Caco-2 (cell line): ENCODE data around the gene LRWD1. TPM values are rescaled to one million over a fixed set of nuclear protein-coding genes. Genes with fewer than 3 reads are reported as not detected.
"Not testable (repeated sequence)": the region's sequence is repeated elsewhere in the genome, so short reads cannot be mapped to it uniquely, and the experiment has no call there.

Experiments used
- BruUV-seq: library from RNA; stranded (reverse); fragments of 400-500 nt; replicated peaks from 2 replicates; lab custom pipeline; 2021; lab: Mats Ljungman, UMichigan
- CTCF ChIA-PET: fragments of 300-600 bp; sonication (Branson Sonifier 250); formaldehyde crosslinking; loops from one replicate; lab custom pipeline; 2022; ENCODE audit warnings: antibody characterized with exemption; lab: Charles Lee
- POLR2A ChIA-PET: fragments of 300-600 bp; sonication (Branson Sonifier 250); formaldehyde crosslinking; loops from one replicate; lab custom pipeline; 2022; ENCODE audit warnings: antibody characterized with exemption; lab: Charles Lee
- DNase-seq, 2 experiments: peaks; one replicate each; pipeline versions ENCODE4 v3.0.0 to v3.0.0-alpha.2; 2020 to 2022
- H3K27me3 ChIP-seq: replicated peaks from 2 replicates; pipeline ENCODE4 v1.6.0; 2011; ENCODE audit warnings: low read length; ENCODE audit not compliant: control insufficient read depth, insufficient read depth
- H3K36me3 ChIP-seq: 2 replicates; pipeline ENCODE4 v1.5.1; 2011; ENCODE audit warnings: low read length; ENCODE audit not compliant: control insufficient read depth, insufficient read depth
- H3K4me1 ChIP-seq: fragments of 250-450 bp; sonication (Bioruptor Pico); 2 replicates; pipeline ENCODE4 v1.5.1; 2020; ENCODE audit warnings: mild to moderate bottlenecking
- H3K4me3 ChIP-seq: 2 replicates; pipeline ENCODE4 v1.5.1; 2011; ENCODE audit warnings: low read depth, mild to moderate bottlenecking, control low read depth, low read length
- H3K9me3 ChIP-seq: fragments of 250-450 bp; sonication (Bioruptor Pico); 2 replicates; pipeline ENCODE4 v1.5.1; 2020; ENCODE audit warnings: mild to moderate bottlenecking, moderate library complexity
- H3K27ac Mint-ChIP-seq: one replicate; pipeline ENCODE4 v1.8.0; 2022; ENCODE audit warnings: mixed read lengths; ENCODE audit not compliant: unreplicated experiment
- H3K27me3 Mint-ChIP-seq: one replicate; pipeline ENCODE4 v1.8.0; 2022; ENCODE audit warnings: mixed read lengths; ENCODE audit not compliant: insufficient read depth, unreplicated experiment
- H3K36me3 Mint-ChIP-seq: one replicate; pipeline ENCODE4 v1.8.0; 2022; ENCODE audit warnings: mild to moderate bottlenecking, mixed read lengths; ENCODE audit not compliant: insufficient read depth, unreplicated experiment
- H3K4me1 Mint-ChIP-seq: one replicate; pipeline ENCODE4 v1.8.0; 2022; ENCODE audit warnings: low read depth, mixed read lengths; ENCODE audit not compliant: unreplicated experiment
- H3K4me3 Mint-ChIP-seq: one replicate; pipeline ENCODE4 v1.8.0; 2022; ENCODE audit warnings: mild to moderate bottlenecking, moderate library complexity, mixed read lengths; ENCODE audit not compliant: unreplicated experiment
- H3K9me3 Mint-ChIP-seq: one replicate; pipeline ENCODE4 v1.8.0; 2022; ENCODE audit warnings: mixed read lengths; ENCODE audit not compliant: unreplicated experiment
- intact Hi-C: fragments of 100-400 bp; cut with micrococcal nuclease; formaldehyde crosslinking; loops from one replicate; pipeline ENCODE4 v1.10.0; 2022; ENCODE audit not compliant: unreplicated experiment
- microRNA-seq: library from miRNA; unstranded; fragments of <30 nt; microRNA quantifications from one replicate; pipeline ENCODE4 v1.2.0, GENCODE V29; 2022
- total RNA-seq: library from RNA; stranded (reverse); gene quantifications from 2 replicates; pipeline ENCODE4 v1.2.3, GENCODE V29; 2022

LRWD1 gene
- total RNA-seq, 1 experiment from 2014 or later, result 23.6 TPM

- H3K4me3 ChIP-seq, H3K36me3 ChIP-seq, POLR2A ChIA-PET, H3K4me1 Mint-ChIP-seq, H3K36me3 Mint-ChIP-seq, H3K27me3 ChIP-seq, H3K9me3 ChIP-seq, CTCF ChIA-PET, H3K4me3 Mint-ChIP-seq, H3K9me3 Mint-ChIP-seq, H3K4me1 ChIP-seq, DNase-seq, H3K27ac Mint-ChIP-seq, intact Hi-C loops, BruUV-seq, H3K27me3 Mint-ChIP-seq: not testable (repeated sequence)
These were observed 51.1 kb downstream of the LRWD1 start for GRCh38 chr7:102515889-102516288.

GRCh38 chr7:102516951-102517350, 52.2 kb downstream of the LRWD1 start:
- DNase-seq, H3K9me3 Mint-ChIP-seq: not testable (repeated sequence)

GRCh38 chr7:102517550-102518147, 52.9 kb downstream of the LRWD1 start, which contains the start of gene RASA4B:
Gene RASA4B, minus strand, starts transcription at chr7:102517777. Its CDS starts 67 bp downstream, at chr7:102517710.
- H3K27me3 Mint-ChIP-seq, H3K36me3 Mint-ChIP-seq, H3K4me1 Mint-ChIP-seq, H3K9me3 Mint-ChIP-seq, H3K9me3 ChIP-seq, BruUV-seq, POLR2A ChIA-PET, CTCF ChIA-PET, H3K4me3 ChIP-seq, H3K36me3 ChIP-seq, H3K27me3 ChIP-seq, intact Hi-C loops, H3K27ac Mint-ChIP-seq, H3K4me1 ChIP-seq: not testable (repeated sequence)
- DNase-seq, result peak in 1 of 2 experiments; percentile 3
- peak within 1 kb of the TSS; percentile 33 for H3K4me3 Mint-ChIP-seq

More at GRCh38 chr7:102516951-102517350, 52.2 kb downstream of the LRWD1 start:
- H3K4me3 ChIP-seq, intact Hi-C loops, H3K9me3 ChIP-seq, H3K4me3 Mint-ChIP-seq, CTCF ChIA-PET, H3K27me3 Mint-ChIP-seq, H3K36me3 ChIP-seq, H3K4me1 ChIP-seq, BruUV-seq, POLR2A ChIA-PET, H3K27me3 ChIP-seq, H3K36me3 Mint-ChIP-seq, H3K4me1 Mint-ChIP-seq, H3K27ac Mint-ChIP-seq: not testable (repeated sequence)

- H3K4me1 ChIP-seq, DNase-seq, intact Hi-C loops, H3K4me3 Mint-ChIP-seq, POLR2A ChIA-PET, H3K27me3 Mint-ChIP-seq, H3K9me3 ChIP-seq, H3K27me3 ChIP-seq, H3K36me3 Mint-ChIP-seq, H3K4me3 ChIP-seq, CTCF ChIA-PET, H3K4me1 Mint-ChIP-seq, H3K36me3 ChIP-seq, H3K27ac Mint-ChIP-seq, H3K9me3 Mint-ChIP-seq, BruUV-seq: not testable (repeated sequence)
These were observed 56.0 kb downstream of the LRWD1 start for GRCh38 chr7:102520797-102521196.

Small RNA genes lying within 50 kb of the gene (microRNA-seq; reads per million reads assigned to microRNA genes)
- gene MIR4467 (not detected), gene MIR5090 (7.4 reads per million, percentile 42 among the genes with 10 or more reads in this experiment)

Other genes starting within 250 kb of the LRWD1 start
- 8.1 and 10.6 TPM in 2 replicates for gene SH2B2, start 178.1 kb upstream of the LRWD1 start, total RNA-seq
- not detected in 2 replicates for gene SPDYE6, start 108.5 kb upstream of the LRWD1 start, total RNA-seq
- 34.2 and 35.2 TPM in 2 replicates for gene PRKRIP1, start 68.6 kb upstream of the LRWD1 start, total RNA-seq
- gene ORAI2, start 31.4 kb upstream of the LRWD1 start, total RNA-seq, result 19.4 and 20.2 TPM in 2 replicates
- gene ALKBH4, start 121 bp upstream of the LRWD1 start, total RNA-seq, result 13.8 and 15.0 TPM in 2 replicates
- gene POLR2J, start 13.9 kb downstream of the LRWD1 start, total RNA-seq, result 68.1 and 70.0 TPM in 2 replicates
- 2.9 and 3.2 TPM in 2 replicates for gene RASA4B, start 52.8 kb downstream of the LRWD1 start, total RNA-seq
- 9.3 and 11.2 TPM in 2 replicates for gene UPK3BL2, start 78.7 kb downstream of the LRWD1 start, total RNA-seq
- not detected in 2 replicates for gene SPDYE2, start 86.2 kb downstream of the LRWD1 start, total RNA-seq
- gene POLR2J3, start 107.6 kb downstream of the LRWD1 start, total RNA-seq, result 34.4 and 37.4 TPM in 2 replicates
- gene RASA4, start 151.8 kb downstream of the LRWD1 start, total RNA-seq, result 6.1 and 7.2 TPM in 2 replicates
- 9.9 and 13.7 TPM in 2 replicates for gene UPK3BL1, start 177.8 kb downstream of the LRWD1 start, total RNA-seq
- not detected in 2 replicates for gene SPDYE2B, start 185.3 kb downstream of the LRWD1 start, total RNA-seq
- gene POLR2J2, start 206.7 kb downstream of the LRWD1 start, total RNA-seq, result 12.7 and 13.7 TPM in 2 replicates